ENCODE results near the gene KCTD3.

Gene KCTD3

DNA sequence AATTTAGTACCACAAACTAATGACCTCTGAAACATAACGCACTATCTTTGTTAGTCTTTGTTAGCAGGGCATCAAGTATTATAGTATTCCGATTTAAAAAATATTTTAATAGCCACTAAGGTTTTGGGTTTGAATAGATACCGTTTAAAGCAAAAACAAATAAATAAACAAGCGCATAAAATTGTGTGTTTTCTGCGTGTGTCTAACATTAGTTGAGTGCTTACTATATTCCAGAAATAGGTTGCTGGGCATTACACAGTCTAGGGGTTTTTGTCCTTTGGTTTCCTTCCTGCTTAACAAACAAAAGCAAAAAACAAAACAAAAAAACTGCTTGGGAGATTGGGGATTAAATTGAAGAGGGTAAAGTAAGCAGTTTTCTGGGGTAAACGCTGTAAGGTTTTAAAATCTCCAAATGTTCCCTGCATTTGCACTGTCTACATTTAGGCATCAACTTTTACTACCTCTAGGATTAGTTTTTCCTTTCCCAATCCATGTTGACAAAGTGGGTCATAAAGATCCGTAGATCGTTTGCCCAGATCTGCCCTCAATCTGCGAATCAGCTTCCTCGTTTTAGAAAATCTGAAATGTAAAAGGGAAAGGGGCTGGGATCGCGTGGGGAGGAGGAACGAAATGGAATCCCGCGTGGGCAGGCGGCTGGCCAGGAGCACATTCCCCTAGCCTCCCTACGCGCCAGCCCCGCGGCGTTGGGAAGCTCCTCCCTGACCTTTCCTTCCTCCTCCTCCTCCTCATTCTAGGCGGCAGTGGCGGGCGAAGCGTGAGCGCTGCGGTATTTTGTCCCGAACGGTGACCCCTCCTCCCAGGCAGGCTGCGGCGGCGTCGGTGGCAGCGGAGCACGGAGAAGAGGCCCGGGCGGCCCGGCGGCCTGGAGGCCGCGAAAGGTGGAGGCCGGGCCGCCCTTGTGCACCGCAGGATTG is at the start of gene KCTD3:
TSS of gene KCTD3 (plus strand) at position 749 of the 935 bp plus-strand sequence. CDS start 382 bp downstream, outside the sequence.
- in situ Hi-C loops (cut with HindIII; ENCODE audit: low pct_ligation_motif_present, low pct_unique_long_range_greater_than_20kb, low sequenced_read_pairs): no loop called here

DNA sequence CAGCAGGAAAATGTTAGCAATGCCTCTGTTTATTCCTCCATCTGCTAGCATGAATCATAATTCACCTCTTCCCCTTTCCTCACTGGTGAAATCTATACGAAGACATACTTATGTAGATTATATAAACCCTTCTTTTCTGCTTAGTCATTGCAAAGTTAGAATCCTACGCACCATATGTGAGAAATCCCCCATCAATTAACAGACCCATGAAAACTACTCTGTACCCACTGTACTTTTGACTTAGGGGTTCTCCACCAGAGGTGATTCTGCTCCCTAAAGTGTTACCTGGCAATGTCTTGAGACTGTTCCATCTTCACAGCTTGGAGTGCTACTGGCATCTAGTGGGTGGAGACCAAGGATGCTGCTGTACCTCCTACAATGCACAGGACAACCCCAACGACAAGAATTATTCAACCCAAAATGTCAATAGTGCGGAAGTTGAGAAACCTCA is 49.6 kb upstream of the KCTD3 start:
- DNase-seq: peak; percentile 29
- in situ Hi-C loops (cut with HindIII; ENCODE audit: low pct_ligation_motif_present, low pct_unique_long_range_greater_than_20kb, low sequenced_read_pairs): no loop called here

More for the DNA sequence above, at the start of gene KCTD3:
- peak; percentile 82 for DNase-seq

DNA sequence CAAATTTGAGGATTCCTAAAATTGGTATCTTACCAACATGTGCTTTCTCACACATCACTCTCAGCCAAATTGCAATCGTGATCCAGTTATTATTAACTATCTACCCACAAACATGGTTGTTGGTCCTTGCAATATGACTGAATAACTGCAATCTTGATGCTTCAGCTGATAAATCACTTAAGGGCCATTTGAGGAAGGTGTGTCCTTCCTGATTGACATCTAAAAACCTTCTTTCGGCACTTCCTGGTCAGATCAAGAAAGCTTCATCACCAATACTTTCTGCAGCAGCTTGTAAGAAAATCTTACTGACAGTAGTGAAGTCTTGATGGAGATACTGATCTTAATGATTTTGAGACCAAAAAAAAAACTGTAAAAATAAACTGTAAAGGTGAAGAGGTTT is 48.5 kb upstream of the KCTD3 start:
- no peak for DNase-seq
- in situ Hi-C loops (cut with HindIII; ENCODE audit: low pct_ligation_motif_present, low pct_unique_long_range_greater_than_20kb, low sequenced_read_pairs): no loop called here

DNA sequence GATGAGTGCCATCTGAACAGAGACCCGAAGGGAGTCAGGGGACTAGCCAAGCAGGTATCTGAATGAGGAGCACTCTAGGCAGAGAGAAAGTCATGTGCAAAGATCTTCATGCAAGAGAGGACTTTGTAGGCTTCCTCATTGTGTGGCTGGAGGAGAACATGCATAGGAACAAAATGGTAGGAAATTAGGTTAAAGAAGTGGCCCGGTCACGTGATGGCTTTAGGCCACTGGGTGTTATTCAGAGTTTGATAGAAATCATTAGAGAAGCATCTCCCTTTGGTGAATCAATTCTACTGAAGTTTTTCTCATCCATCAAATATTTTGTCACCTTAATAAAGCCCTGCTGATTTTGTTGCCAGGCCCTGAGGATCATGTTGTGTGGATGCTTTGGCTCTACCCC is 45.8 kb upstream of the KCTD3 start:
- in situ Hi-C loops (cut with HindIII; ENCODE audit: low pct_ligation_motif_present, low pct_unique_long_range_greater_than_20kb, low sequenced_read_pairs): no loop called here
- DNase-seq: no peak

DNA sequence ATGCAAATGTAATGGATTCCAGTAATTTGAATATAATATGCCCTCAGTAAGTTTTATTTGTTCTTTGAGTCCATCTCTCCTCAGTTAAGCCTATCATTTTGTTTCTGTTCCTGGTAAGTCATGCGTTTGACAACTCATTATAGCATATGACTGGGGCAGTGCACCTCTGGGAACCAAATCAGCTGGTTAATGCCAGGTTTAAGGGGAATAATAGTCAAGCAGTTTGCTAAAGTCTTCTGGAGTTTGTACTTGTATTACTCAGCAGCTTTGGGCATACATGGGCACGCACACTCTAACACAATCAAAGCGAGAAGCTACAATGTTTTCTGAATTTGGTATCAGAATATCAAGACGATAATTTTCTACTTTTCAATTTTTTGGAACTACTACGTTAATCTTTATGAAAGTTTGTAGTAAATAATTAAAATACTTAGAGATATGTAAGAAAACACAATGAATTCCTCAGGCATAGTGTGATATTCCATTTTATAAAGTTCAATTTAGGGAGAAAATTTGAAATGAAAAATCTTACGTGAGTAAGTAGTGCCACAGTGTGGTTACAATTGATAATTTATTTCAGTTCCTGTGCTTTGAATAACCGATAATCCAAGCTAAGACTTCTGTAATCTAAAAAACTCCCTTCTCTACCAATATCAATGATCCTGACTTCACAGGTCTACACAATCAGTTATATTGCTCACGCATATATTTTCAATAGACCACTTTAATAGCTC is 43.8 kb upstream of the KCTD3 start:
- DNase-seq: peak; percentile 8
- in situ Hi-C loops (cut with HindIII; ENCODE audit: low pct_ligation_motif_present, low pct_unique_long_range_greater_than_20kb, low sequenced_read_pairs): no loop called here

DNA sequence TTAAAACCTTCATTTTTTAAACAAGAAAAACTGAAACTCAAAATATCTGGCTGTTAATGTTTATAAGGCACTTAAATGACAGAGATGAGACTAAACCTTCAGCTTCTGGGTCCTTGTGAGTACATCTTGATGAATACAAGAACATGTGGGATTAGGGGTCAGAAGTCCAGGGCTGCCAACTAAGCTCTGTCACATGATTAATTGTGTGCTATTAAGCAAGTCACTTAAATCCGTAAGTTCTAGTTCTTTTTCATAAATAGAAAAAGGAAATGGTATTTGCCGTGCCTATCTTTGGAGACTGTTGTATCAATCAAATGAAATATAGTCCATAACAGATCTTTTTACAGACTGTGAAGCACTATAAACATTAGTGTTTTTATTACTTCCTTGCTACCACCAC is 43.2 kb upstream of the KCTD3 start:
- no peak for DNase-seq
- in situ Hi-C loops (cut with HindIII; ENCODE audit: low pct_ligation_motif_present, low pct_unique_long_range_greater_than_20kb, low sequenced_read_pairs): no loop called here

DNA sequence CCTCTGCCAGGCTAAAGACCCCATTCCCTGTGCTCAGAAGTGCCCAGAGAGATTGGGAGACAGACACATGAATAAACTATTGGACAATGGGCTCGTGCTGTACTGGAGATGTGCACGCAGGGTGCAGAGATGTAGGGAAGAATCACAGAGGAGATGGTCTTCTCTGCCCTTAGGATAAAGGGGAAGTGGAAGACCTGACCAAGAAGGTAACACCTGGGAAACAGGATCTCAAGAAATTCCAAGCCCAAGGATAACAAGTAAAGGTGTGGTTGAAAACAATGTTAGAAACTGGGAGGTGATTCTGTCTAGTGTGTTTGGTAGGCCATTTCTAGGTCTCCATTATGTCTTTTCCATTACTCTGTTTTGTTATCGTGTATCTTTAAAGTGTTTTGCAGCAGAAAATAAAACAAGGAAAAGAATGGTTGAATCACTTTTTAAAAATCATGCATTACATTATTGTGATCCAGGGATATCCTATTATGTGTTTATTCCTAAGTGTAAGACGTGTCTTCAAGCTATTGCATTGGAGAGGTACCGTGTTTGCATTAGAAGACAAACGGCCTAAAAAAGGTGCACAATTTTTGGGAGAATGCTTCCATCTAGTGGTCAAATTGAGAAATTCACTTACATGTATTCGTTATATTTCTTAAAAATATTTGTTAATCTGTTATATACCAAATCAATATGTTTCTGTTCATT is 40.8 kb upstream of the KCTD3 start:
- DNase-seq: peak; percentile 69

DNA sequence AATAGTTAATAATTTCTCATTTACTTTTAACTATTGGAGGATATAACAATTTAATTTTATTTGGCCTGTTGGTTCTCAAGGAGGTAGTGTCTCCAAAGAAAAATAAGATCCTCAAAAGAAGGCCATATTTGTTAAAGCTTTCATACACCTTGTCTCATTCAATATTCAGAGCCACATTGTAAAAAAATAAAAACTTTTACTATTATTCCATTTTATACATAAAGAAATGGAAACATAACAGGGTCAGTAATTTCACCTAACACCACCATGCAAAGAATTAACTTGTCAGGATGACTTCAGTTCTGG is 40.3 kb upstream of the KCTD3 start:
- in situ Hi-C loops (cut with HindIII; ENCODE audit: low pct_ligation_motif_present, low pct_unique_long_range_greater_than_20kb, low sequenced_read_pairs): no loop called here
- no peak for DNase-seq

More for the DNA sequence above, 40.8 kb upstream of the KCTD3 start:
- in situ Hi-C loops (cut with HindIII; ENCODE audit: low pct_ligation_motif_present, low pct_unique_long_range_greater_than_20kb, low sequenced_read_pairs): no loop called here

DNA sequence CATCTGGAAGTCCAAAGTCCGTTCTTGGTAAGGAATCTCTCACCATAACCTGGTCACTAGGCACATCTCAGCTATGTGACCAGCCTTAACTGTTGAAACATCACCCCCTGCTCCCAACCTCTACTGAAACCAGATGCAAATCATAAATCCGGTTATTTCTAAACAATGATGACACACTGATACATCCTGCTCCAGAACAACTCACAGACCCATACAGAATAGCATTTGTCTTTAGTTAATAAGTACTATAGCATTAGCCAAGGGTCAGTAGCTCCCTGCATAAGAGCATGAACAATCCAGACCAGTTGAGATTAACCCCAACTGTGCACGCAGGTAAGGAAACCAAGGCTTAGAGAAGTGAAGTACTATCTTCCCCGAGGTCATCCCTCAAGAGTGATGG is 38.0 kb upstream of the KCTD3 start:
- in situ Hi-C loops (cut with HindIII; ENCODE audit: low pct_ligation_motif_present, low pct_unique_long_range_greater_than_20kb, low sequenced_read_pairs): no loop called here

DNA sequence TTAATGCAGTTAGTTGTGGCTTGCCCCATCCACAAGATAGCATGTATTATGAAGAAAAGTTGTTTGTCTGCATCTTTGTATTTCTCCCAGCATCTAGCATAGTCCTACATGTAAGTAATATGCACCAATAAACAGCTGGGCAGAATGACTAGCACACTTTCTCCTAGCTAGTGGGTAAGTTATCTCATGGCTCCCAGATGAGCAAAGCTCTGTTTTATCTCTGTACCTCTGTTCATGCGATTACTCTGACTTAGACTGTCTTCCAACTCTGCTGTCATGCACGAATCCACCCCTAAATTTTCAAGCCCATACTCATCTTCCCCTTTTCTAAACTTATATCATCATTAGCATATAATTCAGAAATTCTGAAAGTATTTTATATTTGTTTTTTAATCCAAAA is 37.5 kb upstream of the KCTD3 start:
- in situ Hi-C loops (cut with HindIII; ENCODE audit: low pct_ligation_motif_present, low pct_unique_long_range_greater_than_20kb, low sequenced_read_pairs): no loop called here

More for the DNA sequence above, 38.0 kb upstream of the KCTD3 start:
- peak; percentile 43 for DNase-seq

DNA sequence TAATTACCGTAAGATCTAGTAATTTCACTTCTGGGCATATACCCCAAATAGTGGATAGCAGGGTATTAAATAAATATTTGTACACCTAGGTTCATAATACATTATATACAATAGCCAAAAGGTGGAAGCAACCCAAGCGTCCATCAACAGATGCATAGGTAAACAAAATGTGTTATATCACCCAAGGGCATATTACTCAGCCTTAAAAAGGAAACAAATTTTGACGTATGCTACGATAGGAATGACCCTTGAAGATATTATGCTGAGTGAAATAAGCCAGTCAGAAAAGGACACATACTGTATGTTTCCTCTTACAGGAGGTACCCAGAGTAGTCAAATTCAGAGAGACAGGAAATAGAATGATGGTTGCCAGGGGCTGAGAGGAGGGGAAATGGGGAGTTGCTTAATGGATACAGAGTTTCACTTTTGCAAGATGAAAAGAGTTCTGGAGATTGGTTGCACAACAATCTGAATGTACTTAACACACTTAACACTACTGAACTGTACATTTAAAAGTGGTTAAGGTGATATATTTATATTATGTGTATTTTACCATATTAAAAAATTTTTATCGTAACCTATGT is 36.6 kb upstream of the KCTD3 start:
- DNase-seq: no peak
- in situ Hi-C loops (cut with HindIII; ENCODE audit: low pct_ligation_motif_present, low pct_unique_long_range_greater_than_20kb, low sequenced_read_pairs): no loop called here

More for the DNA sequence above, 37.5 kb upstream of the KCTD3 start:
- DNase-seq: no peak

DNA sequence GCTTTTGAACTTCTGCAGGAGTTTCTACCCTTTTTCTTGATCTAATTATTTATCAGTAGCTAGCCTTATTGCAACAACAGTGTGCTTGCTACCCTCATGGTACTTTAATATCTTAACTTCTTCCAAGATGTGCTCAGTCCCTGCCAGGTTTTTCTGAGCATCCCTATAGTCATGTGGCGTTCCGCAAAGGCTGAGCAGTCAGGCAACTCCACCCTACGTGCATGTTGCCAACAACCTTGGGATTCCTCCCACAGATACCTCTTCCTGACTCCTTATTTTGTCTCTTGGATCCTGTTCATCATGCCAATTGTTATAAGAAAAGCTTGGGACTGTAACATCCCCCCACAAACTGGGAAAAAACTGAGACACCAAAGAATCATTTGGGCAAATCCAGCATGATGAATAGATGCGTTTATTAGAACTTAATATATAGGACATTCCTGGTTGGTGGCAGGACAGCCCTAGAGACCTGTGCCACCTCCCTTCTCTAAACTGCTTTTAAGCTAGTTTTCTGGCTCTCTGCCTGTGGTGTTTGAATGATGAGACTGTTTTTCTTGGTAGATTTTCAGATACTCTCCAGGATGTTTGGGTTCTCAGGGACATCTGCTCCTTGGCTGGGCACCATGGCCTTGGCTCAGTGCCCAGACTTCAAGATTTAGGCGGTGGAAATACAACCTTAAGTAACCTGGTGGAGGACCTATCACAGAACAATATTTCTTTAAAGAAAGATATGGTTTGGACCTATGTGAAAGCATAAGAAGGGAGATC is 27.1 kb upstream of the KCTD3 start:
- no peak for DNase-seq
- in situ Hi-C loops (cut with HindIII; ENCODE audit: low pct_ligation_motif_present, low pct_unique_long_range_greater_than_20kb, low sequenced_read_pairs): no loop called here

DNA sequence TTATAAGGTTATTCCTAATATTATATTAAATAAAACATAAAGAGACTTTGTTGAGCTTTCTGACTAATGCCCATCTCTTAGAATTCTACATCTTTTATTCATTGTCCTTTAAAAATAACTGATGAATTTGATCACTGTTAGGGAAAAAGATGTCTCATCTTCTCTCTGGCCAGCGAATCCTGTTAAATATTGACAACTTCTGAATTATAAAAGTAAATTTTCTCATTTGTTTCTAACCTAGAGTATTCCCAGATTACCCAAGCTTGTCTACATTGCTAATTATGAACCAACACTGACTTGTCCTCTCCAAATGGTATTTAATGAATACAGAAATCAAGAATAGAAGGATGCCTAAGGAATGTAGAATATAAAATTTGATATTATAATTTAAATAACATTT is 24.8 kb upstream of the KCTD3 start:
- in situ Hi-C loops (cut with HindIII; ENCODE audit: low pct_ligation_motif_present, low pct_unique_long_range_greater_than_20kb, low sequenced_read_pairs): no loop called here

DNA sequence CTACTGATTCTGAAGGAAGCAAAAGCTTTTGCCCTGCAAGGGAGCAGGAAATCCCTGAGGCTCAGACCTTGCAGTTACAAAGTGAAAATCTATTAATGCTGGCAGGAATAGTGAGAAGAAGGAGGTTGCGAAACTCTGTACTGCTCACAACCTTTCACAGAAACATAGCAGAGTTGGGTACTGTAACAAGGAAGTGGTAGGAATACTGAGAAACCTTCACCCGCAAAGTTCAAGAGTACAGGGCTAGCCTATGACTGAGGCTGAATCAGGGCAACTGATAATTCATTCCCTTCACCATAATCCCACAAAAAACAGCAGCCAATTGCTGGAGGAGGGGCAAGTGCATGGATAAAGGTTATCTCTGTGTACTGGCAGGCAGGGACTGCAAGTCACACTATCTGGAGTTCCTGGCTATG is 23.9 kb upstream of the KCTD3 start:
- in situ Hi-C loops (cut with HindIII; ENCODE audit: low pct_ligation_motif_present, low pct_unique_long_range_greater_than_20kb, low sequenced_read_pairs): no loop called here
- DNase-seq: no peak

More for the DNA sequence above, 24.8 kb upstream of the KCTD3 start:
- DNase-seq: no peak

DNA sequence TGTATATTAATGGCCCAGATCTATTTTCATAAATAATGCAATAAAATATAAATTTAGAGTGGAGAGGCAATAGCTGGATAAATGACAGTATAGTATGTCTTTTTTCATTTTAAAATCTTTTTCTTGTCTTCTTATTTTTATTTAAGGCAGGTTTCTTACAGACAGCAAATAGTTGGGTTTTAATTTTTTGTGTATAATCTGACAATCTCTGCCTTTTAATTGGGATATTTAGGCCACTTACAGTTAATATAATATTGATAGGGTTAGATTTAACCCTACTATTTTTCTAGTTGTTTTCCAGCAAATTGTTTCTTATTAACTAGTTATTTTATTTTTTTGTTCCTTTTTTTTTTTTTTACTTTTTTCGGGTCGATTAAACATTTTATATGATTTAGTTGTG is 23.3 kb upstream of the KCTD3 start:
- DNase-seq: no peak
- in situ Hi-C loops (cut with HindIII; ENCODE audit: low pct_ligation_motif_present, low pct_unique_long_range_greater_than_20kb, low sequenced_read_pairs): no loop called here

DNA sequence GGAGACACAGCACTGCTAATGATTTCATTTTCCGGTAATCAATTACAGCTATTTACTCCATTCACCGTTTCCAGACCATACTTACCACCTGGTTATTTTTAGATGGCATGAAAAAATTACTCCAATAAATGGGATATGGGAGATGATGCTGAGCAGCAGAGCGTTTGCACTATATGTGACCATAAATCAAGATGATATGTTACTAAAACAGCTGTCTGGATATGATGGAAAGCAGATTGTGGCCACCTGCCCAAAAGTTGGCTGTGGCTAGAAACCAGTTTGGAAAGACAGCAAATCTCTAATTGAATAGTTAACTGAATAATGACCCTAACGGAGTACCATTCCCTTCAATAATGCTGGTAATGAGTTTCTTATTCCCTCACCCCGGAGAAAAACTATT is 22.5 kb upstream of the KCTD3 start:
- DNase-seq: no peak
- in situ Hi-C loops (cut with HindIII; ENCODE audit: low pct_ligation_motif_present, low pct_unique_long_range_greater_than_20kb, low sequenced_read_pairs): no loop called here

DNA sequence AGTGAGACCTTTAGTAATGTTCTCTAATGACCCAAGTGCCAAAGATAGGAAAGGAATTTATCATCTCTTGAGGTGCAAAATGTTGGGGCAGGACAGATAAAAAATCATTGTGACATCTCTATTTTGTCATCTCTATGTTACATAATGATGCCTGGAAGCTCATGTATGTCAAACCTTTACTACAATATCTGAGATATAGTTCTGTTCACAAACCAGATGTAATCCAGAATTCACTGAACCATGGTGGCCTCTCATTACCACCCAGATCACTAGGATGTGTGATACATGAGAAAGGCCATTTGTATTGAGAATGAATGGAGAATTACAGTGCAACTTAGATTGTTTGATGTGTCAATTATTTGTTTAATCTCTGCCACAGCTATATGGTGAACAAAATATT is 22.0 kb upstream of the KCTD3 start:
- no peak for DNase-seq
- in situ Hi-C loops (cut with HindIII; ENCODE audit: low pct_ligation_motif_present, low pct_unique_long_range_greater_than_20kb, low sequenced_read_pairs): no loop called here

DNA sequence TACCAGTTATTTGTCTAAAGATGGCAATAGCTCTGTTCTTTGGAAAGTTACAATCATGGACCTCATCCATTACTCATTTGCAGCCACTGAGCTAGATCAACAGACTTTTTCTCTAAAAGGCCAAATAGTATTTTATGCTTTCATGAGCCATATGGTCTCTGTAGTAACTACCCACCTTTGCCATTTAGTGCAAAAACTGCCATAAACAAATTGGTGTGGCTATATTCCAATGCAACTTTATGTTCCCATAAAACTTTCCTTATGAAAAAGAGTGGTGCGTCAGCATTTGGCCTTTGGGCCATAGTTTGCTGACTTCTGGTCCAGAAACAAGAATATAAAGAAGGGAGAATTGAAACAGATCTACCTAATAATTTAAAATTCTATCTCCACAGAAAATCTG is 20.1 kb upstream of the KCTD3 start:
- in situ Hi-C loops (cut with HindIII; ENCODE audit: low pct_ligation_motif_present, low pct_unique_long_range_greater_than_20kb, low sequenced_read_pairs): no loop called here
- no peak for DNase-seq
